GM12891 (cell line): ENCODE data around the gene OR4D6.

Experiments used
- PAX5 ChIP-seq: IDR thresholded peaks from 2 replicates; pipeline ENCODE4 v1.6.1; 2011; ENCODE audit warnings: low read length, moderate library complexity, mild to moderate bottlenecking; ENCODE audit not compliant: insufficient read depth, severe bottlenecking
- POLR2A ChIP-seq: IDR thresholded peaks from 2 replicates; pipeline ENCODE4 v1.6.1; 2011; ENCODE audit warnings: low read depth, low read length, control low read depth
- POLR2AphosphoS5 ChIP-seq: IDR thresholded peaks from 2 replicates; pipeline ENCODE4 v1.6.1; 2011; ENCODE audit warnings: low read depth, low read length, control low read depth
- SPI1 ChIP-seq: IDR thresholded peaks from 2 replicates; pipeline ENCODE4 v1.6.1; 2011; ENCODE audit warnings: low read depth, low read length, control low read depth
- TAF1 ChIP-seq: IDR thresholded peaks from 2 replicates; pipeline ENCODE4 v1.6.1; 2011; ENCODE audit warnings: low read depth, low read length, control low read depth

GRCh38 chr11:59503276-59503675 is 46.5 kb downstream of the OR4D6 start, which contains the start of gene OR4D11:
- TF ChIP-seq SPI1 = no peak
- TF ChIP-seq POLR2A = no peak
- TF ChIP-seq POLR2AphosphoS5 = no peak
- TF ChIP-seq TAF1 = no peak
- TF ChIP-seq PAX5 = no peak
